WTC11 (cell line): Measurements from ENCODE around the gene UHMK1. TPM values are rescaled to one million over a fixed set of nuclear protein-coding genes. Genes with fewer than 3 reads are reported as not detected.

Experiments
- ATAC-seq: fragments of 200-7000 bp; cut with Tn5 transposase; 2 replicates; pipeline ENCODE4 v1.10.0; 2021; ENCODE audit warnings: mild to moderate bottlenecking, moderate library complexity
- CTCF ChIA-PET: fragments of 300-600 bp; sonication (Branson Sonifier 250); formaldehyde crosslinking; loops from one replicate; lab custom pipeline; 2021; ENCODE audit warnings: antibody characterized with exemption; lab: Charles Lee
- POLR2A ChIA-PET: fragments of 350-600 bp; sonication (Branson Sonifier 250); formaldehyde crosslinking; loops from one replicate; lab custom pipeline; 2021; ENCODE audit warnings: antibody characterized with exemption; lab: Charles Lee
- DNase-seq: peaks from one replicate; pipeline ENCODE4 v3.0.0; 2021; ENCODE audit warnings: low spot score
- H3K27ac Mint-ChIP-seq: 2 replicates; pipeline ENCODE4 v1.8.0; 2021; ENCODE audit warnings: mixed read lengths
- H3K27me3 Mint-ChIP-seq: 2 replicates; pipeline ENCODE4 v1.8.0; 2021; ENCODE audit warnings: low read depth, mild to moderate bottlenecking, moderate library complexity, mixed read lengths
- H3K36me3 Mint-ChIP-seq: 2 replicates; pipeline ENCODE4 v1.8.0; 2021; ENCODE audit warnings: mixed read lengths
- H3K4me1 Mint-ChIP-seq: 2 replicates; pipeline ENCODE4 v1.8.0; 2022; ENCODE audit warnings: mixed read lengths
- H3K4me3 Mint-ChIP-seq: 2 replicates; pipeline ENCODE4 v1.8.0; 2021; ENCODE audit warnings: mild to moderate bottlenecking, moderate library complexity, mixed read lengths
- H3K9me3 Mint-ChIP-seq: 2 replicates; pipeline ENCODE4 v1.8.0; 2021; ENCODE audit warnings: mixed read lengths
- CREB1 ChIP-seq: sonication (generic); formaldehyde crosslinking; IDR thresholded peaks from 2 replicates; pipeline ENCODE4 v1.8.0; 2023; ENCODE audit warnings: mild to moderate bottlenecking, missing genetic modification reagents
- CREM ChIP-seq: sonication (generic); formaldehyde crosslinking; IDR thresholded peaks from 2 replicates; pipeline ENCODE4 v1.8.1; 2022; ENCODE audit warnings: mild to moderate bottlenecking, missing genetic modification reagents, moderate library complexity
- ELF4 ChIP-seq: sonication (generic); formaldehyde crosslinking; IDR thresholded peaks from 2 replicates; pipeline ENCODE4 v1.8.1; 2022; ENCODE audit warnings: low read depth, mild to moderate bottlenecking, moderate library complexity, missing genetic modification reagents
- GTF2I ChIP-seq: fragments of 250-450 bp; sonication (Bioruptor Pico); conservative IDR thresholded peaks from 2 replicates; pipeline ENCODE4 v1.4.0; 2021; ENCODE audit warnings: mild to moderate bottlenecking
- NR1H2 ChIP-seq: sonication (generic); formaldehyde crosslinking; IDR thresholded peaks from 2 replicates; pipeline ENCODE4 v1.9.0; 2021; ENCODE audit warnings: mild to moderate bottlenecking, moderate library complexity, missing genetic modification reagents
- NR3C1 ChIP-seq: sonication (generic); formaldehyde crosslinking; conservative IDR thresholded peaks from 2 replicates; pipeline ENCODE4 v1.8.1; 2023; ENCODE audit warnings: low read depth, mild to moderate bottlenecking, missing genetic modification reagents
- ZNF121 ChIP-seq: sonication (generic); formaldehyde crosslinking; IDR thresholded peaks from 2 replicates; pipeline ENCODE4 v1.8.0; 2023; ENCODE audit warnings: missing genetic modification reagents
- ZNF138 ChIP-seq: sonication (generic); formaldehyde crosslinking; conservative IDR thresholded peaks from 2 replicates; pipeline ENCODE4 v1.8.1; 2022; ENCODE audit warnings: mild to moderate bottlenecking, moderate library complexity, missing genetic modification reagents
- ZNF219 ChIP-seq: sonication (generic); formaldehyde crosslinking; IDR thresholded peaks from 2 replicates; pipeline ENCODE4 v1.8.0; 2023; ENCODE audit warnings: missing genetic modification reagents, mild to moderate bottlenecking, borderline replicate concordance
- ZNF263 ChIP-seq: sonication (generic); formaldehyde crosslinking; IDR thresholded peaks from 2 replicates; pipeline ENCODE4 v1.8.1; 2022; ENCODE audit warnings: low read depth, mild to moderate bottlenecking, moderate library complexity, missing genetic modification reagents
- ZNF396 ChIP-seq: fragments of 250-450 bp; sonication (Bioruptor Pico); IDR thresholded peaks from 2 replicates; pipeline ENCODE4 v1.8.0; 2021; ENCODE audit warnings: mild to moderate bottlenecking, moderate library complexity, borderline replicate concordance
- ZNF671 ChIP-seq: fragments of 250-450 bp; sonication (Bioruptor Pico); IDR thresholded peaks from 2 replicates; pipeline ENCODE4 v1.8.0; 2021; ENCODE audit warnings: mild to moderate bottlenecking
- total RNA-seq: library from RNA; stranded (reverse); gene quantifications from 3 replicates; pipeline ENCODE4 v1.2.3, GENCODE V29; 2021
- TF ChIP-seq, protein P1 (sequence below): fragments of 250-450 bp; sonication (Bioruptor Pico); IDR thresholded peaks from 2 replicates; pipeline ENCODE4 v1.8.0; 2021; ENCODE audit warnings: mild to moderate bottlenecking
- TF ChIP-seq, protein P2 (sequence below): sonication (generic); formaldehyde crosslinking; conservative IDR thresholded peaks from 2 replicates; pipeline ENCODE4 v1.8.1; 2023; ENCODE audit warnings: mild to moderate bottlenecking, low read depth, missing genetic modification reagents, moderate library complexity
- TF ChIP-seq, protein P3 (sequence below): fragments of 250-450 bp; sonication (Bioruptor Pico); IDR thresholded peaks from 2 replicates; pipeline ENCODE4 v1.9.0; 2021; ENCODE audit warnings: mild to moderate bottlenecking, borderline replicate concordance
- TF ChIP-seq, protein P4 (sequence below): fragments of 250-450 bp; sonication (Bioruptor Pico); IDR thresholded peaks from 2 replicates; pipeline ENCODE4 v1.9.0; 2021; ENCODE audit warnings: mild to moderate bottlenecking
- TF ChIP-seq, protein P5 (sequence below): sonication (generic); formaldehyde crosslinking; conservative IDR thresholded peaks from 2 replicates; pipeline ENCODE4 v1.8.1; 2022; ENCODE audit warnings: mild to moderate bottlenecking, missing genetic modification reagents

UHMK1 gene
- total RNA-seq, 1 experiment from 2014 or later = 20.0 TPM

DNA sequence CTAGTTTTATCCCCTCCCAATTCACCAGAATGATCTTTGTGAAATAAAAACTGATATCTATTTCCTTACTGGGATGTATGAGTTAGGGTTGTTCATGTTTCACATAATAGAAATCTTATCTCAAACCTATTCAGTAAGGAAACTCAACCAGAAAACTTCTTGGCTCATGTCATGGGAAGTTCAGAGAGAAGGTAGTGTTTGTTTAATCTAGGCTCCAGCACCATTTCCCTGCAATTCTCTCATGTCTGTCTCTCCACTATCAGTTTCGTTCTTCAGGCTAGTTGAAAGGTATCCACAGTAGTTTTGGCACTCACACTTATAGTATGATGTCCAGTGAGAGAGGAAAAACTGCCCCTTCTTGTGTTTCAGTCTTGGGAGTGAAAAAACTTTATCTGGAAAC lies 34.6 kb upstream of the UHMK1 start (continued):
- TF ChIP-seq NR3C1 (CRISPR knock-in tag) = no peak
- TF ChIP-seq CREM (CRISPR knock-in tag) = no peak
- no peak for TF ChIP-seq ZNF263 (CRISPR knock-in tag)
- TF ChIP-seq, protein P1, sequence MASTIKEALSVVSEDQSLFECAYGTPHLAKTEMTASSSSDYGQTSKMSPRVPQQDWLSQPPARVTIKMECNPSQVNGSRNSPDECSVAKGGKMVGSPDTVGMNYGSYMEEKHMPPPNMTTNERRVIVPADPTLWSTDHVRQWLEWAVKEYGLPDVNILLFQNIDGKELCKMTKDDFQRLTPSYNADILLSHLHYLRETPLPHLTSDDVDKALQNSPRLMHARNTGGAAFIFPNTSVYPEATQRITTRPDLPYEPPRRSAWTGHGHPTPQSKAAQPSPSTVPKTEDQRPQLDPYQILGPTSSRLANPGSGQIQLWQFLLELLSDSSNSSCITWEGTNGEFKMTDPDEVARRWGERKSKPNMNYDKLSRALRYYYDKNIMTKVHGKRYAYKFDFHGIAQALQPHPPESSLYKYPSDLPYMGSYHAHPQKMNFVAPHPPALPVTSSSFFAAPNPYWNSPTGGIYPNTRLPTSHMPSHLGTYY = no peak
- TF ChIP-seq CREB1 = no peak
- TF ChIP-seq ZNF121 = no peak
- no peak for TF ChIP-seq NR1H2 (CRISPR knock-in tag)
- no peak for TF ChIP-seq ZNF396 (CRISPR knock-in tag)

DNA sequence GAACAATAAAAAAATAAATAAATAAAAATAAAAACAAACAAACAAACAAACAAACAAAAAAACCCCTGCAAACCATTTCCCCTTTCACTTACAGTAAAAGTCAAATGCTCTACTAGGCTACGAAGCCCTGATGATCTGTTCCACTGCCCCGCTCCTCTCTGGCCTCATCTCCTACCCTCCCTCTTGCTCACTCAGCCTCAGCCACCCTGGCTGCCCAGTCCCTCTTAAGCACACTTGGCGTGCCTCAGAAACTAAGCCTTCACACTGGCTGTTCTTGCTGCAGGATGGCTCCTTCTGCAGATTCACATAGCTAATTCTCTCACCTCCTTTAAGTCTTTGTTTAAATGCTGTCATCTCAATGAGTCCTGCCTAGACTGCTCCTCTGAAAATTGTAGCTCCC lies 30.8 kb upstream of the UHMK1 start:
- TF ChIP-seq, protein P2, sequence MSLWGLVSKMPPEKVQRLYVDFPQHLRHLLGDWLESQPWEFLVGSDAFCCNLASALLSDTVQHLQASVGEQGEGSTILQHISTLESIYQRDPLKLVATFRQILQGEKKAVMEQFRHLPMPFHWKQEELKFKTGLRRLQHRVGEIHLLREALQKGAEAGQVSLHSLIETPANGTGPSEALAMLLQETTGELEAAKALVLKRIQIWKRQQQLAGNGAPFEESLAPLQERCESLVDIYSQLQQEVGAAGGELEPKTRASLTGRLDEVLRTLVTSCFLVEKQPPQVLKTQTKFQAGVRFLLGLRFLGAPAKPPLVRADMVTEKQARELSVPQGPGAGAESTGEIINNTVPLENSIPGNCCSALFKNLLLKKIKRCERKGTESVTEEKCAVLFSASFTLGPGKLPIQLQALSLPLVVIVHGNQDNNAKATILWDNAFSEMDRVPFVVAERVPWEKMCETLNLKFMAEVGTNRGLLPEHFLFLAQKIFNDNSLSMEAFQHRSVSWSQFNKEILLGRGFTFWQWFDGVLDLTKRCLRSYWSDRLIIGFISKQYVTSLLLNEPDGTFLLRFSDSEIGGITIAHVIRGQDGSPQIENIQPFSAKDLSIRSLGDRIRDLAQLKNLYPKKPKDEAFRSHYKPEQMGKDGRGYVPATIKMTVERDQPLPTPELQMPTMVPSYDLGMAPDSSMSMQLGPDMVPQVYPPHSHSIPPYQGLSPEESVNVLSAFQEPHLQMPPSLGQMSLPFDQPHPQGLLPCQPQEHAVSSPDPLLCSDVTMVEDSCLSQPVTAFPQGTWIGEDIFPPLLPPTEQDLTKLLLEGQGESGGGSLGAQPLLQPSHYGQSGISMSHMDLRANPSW (CRISPR knock-in tag) = no peak
- TF ChIP-seq GTF2I (CRISPR knock-in tag) = no peak
- TF ChIP-seq, protein P3, sequence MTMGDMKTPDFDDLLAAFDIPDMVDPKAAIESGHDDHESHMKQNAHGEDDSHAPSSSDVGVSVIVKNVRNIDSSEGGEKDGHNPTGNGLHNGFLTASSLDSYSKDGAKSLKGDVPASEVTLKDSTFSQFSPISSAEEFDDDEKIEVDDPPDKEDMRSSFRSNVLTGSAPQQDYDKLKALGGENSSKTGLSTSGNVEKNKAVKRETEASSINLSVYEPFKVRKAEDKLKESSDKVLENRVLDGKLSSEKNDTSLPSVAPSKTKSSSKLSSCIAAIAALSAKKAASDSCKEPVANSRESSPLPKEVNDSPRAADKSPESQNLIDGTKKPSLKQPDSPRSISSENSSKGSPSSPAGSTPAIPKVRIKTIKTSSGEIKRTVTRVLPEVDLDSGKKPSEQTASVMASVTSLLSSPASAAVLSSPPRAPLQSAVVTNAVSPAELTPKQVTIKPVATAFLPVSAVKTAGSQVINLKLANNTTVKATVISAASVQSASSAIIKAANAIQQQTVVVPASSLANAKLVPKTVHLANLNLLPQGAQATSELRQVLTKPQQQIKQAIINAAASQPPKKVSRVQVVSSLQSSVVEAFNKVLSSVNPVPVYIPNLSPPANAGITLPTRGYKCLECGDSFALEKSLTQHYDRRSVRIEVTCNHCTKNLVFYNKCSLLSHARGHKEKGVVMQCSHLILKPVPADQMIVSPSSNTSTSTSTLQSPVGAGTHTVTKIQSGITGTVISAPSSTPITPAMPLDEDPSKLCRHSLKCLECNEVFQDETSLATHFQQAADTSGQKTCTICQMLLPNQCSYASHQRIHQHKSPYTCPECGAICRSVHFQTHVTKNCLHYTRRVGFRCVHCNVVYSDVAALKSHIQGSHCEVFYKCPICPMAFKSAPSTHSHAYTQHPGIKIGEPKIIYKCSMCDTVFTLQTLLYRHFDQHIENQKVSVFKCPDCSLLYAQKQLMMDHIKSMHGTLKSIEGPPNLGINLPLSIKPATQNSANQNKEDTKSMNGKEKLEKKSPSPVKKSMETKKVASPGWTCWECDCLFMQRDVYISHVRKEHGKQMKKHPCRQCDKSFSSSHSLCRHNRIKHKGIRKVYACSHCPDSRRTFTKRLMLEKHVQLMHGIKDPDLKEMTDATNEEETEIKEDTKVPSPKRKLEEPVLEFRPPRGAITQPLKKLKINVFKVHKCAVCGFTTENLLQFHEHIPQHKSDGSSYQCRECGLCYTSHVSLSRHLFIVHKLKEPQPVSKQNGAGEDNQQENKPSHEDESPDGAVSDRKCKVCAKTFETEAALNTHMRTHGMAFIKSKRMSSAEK (CRISPR knock-in tag) = no peak
- no peak for TF ChIP-seq ELF4 (CRISPR knock-in tag)
- no peak for TF ChIP-seq ZNF671
- TF ChIP-seq ZNF219 = no peak
- no peak for TF ChIP-seq ZNF138
- TF ChIP-seq, protein P4, sequence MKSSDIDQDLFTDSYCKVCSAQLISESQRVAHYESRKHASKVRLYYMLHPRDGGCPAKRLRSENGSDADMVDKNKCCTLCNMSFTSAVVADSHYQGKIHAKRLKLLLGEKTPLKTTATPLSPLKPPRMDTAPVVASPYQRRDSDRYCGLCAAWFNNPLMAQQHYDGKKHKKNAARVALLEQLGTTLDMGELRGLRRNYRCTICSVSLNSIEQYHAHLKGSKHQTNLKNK (CRISPR knock-in tag) = no peak
- TF ChIP-seq, protein P5, sequence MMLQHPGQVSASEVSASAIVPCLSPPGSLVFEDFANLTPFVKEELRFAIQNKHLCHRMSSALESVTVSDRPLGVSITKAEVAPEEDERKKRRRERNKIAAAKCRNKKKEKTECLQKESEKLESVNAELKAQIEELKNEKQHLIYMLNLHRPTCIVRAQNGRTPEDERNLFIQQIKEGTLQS (CRISPR knock-in tag) = no peak
- TF ChIP-seq, all 79 proteins: peak for 0
- ATAC-seq (no peak), DNase-seq (no peak)
- no peak overlapping the region for H3K4me3 Mint-ChIP-seq
- H3K4me1 Mint-ChIP-seq = peaks cover 9% of the 10 kb centered on the region
- peaks cover 2% of the 10 kb centered on the region; the same call in 1 of the 2 replicates for H3K27me3 Mint-ChIP-seq
- POLR2A ChIA-PET = no interaction called here
- CTCF ChIA-PET = no interaction called here
- H3K36me3 Mint-ChIP-seq = peaks cover 6% of the 10 kb centered on the region
- H3K27ac Mint-ChIP-seq = no peak overlapping the region
- H3K9me3 Mint-ChIP-seq = peaks cover 11% of the 10 kb centered on the region
